ENCODE results near the gene PRR20G.
"Not testable (repeated sequence)": the region's sequence is repeated elsewhere in the genome, so short reads cannot be mapped to it uniquely, and the experiment has no call there.

The PRR20G gene

GRCh38 chr3:127287840-127288239 is at the start of gene PRR20G:
Gene PRR20G, minus strand, starts transcription at chr3:127288046. Its CDS starts 681 bp downstream, at chr3:127287365.
- DNase-seq (ENCODE audit: low read depth) = no peak

- DNase-seq (ENCODE audit: low read depth) = no peak
Measured at GRCh38 chr3:127337001-127337400, 49.2 kb upstream of the PRR20G start.

GRCh38 chr3:127336101-127336500 is 48.3 kb upstream of the PRR20G start:
- DNase-seq (ENCODE audit: low read depth) = no peak

DNA sequence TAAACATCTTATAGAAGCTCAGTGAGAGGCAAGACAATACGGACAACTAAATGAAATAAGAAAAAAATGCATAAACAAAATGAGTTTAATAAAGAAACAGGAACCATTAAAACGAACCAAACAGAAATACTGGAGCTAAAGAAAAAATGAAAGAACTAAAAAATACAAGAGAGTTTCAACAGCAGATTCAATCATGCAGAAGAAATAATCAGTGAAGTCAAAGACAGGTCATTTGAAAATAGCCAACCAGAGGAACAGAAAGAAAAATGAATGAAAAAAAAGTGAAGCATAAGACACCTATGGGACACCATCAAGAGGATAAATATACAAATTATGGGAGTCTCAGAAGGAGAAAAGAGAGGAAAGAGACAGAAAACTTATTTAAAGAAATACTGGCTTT is 42.5 kb upstream of the PRR20G start:
- DNase-seq (ENCODE audit: low read depth) = no peak

GRCh38 chr3:127329631-127330285 is 41.9 kb upstream of the PRR20G start:
- DNase-seq (ENCODE audit: low read depth) = no peak

GRCh38 chr3:127328421-127328820 is 40.6 kb upstream of the PRR20G start:
- no peak for DNase-seq (ENCODE audit: low read depth)

- no peak for DNase-seq (ENCODE audit: low read depth)
Measured at GRCh38 chr3:127326341-127326740, 38.5 kb upstream of the PRR20G start.

DNA sequence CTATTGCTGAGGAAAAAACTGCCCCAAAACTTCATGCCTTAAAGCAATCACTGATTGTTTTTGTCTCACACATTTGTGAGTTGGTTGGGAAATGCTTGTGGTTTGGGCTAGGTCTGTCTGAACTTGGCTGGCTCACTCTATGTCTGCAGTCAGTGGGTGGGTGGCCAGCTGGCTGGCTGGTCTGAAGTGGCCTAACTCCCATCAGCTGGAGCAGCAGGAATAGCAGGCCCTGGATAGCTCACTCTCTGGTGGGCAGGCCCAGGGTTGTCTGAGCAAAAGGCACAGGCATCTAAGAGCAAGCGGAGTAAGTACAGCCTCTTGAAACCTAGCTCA is 37.7 kb upstream of the PRR20G start:
- DNase-seq (ENCODE audit: low read depth) = no peak

GRCh38 chr3:127324913-127325628 is 37.2 kb upstream of the PRR20G start:
- DNase-seq (ENCODE audit: low read depth) = no peak

GRCh38 chr3:127324076-127324475 is 36.2 kb upstream of the PRR20G start:
- no peak for DNase-seq (ENCODE audit: low read depth)

GRCh38 chr3:127323581-127323980 is 35.7 kb upstream of the PRR20G start:
- DNase-seq (ENCODE audit: low read depth) = no peak

GRCh38 chr3:127321371-127321770 is 33.5 kb upstream of the PRR20G start:
- no peak for DNase-seq (ENCODE audit: low read depth)

DNA sequence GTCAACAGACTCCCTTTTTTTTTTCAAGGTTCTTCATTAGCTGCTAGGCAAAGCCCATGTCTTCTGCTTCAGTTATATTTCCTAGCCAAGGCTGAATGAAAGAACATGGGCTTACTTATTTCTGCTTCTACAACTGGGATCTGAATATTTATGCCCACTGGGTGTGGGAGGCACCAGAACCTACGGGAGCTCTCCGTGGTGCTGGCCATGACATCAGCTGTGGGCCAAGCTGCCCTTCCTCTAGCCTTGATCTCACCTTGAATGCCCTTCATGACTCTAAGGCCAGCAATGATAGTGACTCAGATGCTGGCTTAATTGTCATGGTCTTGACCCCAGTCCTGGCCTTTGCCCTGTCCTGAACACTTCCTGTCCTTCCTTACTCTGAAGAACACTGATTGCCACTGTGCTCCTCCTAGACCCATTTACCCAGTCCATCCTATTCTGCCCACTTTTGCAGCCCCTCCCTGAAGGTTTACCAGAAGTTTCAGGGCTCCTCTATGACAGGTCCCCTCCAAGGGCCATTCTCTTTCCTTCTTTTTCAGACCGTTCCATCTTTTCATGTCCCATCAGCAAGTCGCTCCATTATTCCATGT is 32.8 kb upstream of the PRR20G start:
- DNase-seq (ENCODE audit: low read depth) = no peak

GRCh38 chr3:127316685-127317084 is 28.8 kb upstream of the PRR20G start:
- DNase-seq (ENCODE audit: low read depth) = no peak

DNA sequence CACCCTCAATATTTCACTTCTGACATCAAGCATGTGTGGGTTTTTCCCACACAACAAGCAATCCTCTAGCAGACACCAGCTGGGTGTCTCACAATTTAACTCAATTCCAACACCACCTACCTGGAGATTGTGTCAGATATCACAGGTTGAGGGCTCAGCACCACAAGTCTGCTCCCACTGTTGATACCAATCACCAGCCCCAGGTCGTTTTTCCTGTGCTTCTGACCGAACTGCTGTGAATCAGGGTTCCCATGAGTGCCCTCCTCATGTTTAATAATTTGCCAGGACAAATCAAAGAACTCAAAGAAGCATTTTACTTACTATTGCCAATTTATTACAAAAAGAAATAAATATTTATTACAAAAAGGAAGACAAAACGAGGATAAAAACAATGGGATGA is 25.0 kb upstream of the PRR20G start:
- DNase-seq (ENCODE audit: low read depth) = no peak

GRCh38 chr3:127308821-127309220 is 21.0 kb upstream of the PRR20G start:
- DNase-seq (ENCODE audit: low read depth) = not testable (repeated sequence)

DNA sequence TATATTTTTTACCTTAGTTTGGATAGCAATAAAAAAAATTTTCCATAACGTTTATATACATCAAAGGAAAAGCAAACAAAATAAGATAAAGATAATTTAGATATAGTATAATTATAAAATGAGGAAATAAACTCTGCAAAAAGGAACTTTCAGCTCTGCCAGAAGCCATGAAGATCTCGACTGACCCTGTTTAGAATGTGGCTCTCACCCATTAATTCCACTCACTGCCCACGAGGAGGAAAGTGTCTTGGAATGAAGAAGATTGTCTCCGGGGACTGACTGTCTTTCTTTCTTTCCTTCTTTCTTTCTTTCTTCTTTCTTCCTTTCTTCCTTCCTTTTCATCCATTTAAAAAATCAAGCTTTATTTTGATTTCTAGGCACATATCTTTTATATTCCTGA is 20.1 kb upstream of the PRR20G start:
- no peak for DNase-seq (ENCODE audit: low read depth)

DNA sequence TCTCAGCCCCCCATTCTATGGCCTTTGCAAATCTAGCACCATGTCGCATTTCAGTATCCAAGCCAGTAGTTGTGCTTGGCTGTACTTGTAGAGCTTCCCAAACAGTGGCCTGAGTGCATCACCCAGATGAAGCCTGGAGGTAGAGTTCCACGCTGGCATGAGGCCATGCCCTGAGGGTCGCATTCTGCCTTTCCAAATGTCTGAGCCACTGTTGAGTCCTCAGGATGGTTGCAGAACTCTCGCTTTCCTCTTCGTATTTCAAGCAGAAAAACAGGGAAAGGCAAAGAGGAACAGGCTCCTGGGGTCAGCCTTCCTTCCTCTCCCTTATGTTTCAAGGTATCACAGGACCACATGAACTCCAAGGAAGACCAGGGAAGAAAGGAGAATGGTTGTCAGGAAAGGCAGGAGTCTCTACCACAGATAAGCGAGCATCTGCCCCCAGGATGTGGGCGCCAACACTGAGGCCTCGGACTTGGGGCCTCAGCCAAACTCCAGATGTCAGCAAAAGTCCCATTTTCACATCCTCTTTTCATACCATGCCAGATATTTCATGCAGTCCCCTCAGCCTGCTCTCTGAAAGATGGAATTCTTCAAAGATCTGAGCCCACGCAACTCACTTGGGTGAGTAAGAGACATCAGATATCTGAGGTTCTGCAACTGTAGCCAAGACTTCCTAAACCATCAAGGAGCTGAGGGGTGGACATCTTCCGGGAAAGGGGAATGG is 19.4 kb upstream of the PRR20G start:
- DNase-seq (ENCODE audit: low read depth) = no peak

GRCh38 chr3:127306361-127307111 is 18.7 kb upstream of the PRR20G start:
- no peak for DNase-seq (ENCODE audit: low read depth)

- no peak for DNase-seq (ENCODE audit: low read depth)
Measured at GRCh38 chr3:127305499-127306060, 17.7 kb upstream of the PRR20G start.

DNA sequence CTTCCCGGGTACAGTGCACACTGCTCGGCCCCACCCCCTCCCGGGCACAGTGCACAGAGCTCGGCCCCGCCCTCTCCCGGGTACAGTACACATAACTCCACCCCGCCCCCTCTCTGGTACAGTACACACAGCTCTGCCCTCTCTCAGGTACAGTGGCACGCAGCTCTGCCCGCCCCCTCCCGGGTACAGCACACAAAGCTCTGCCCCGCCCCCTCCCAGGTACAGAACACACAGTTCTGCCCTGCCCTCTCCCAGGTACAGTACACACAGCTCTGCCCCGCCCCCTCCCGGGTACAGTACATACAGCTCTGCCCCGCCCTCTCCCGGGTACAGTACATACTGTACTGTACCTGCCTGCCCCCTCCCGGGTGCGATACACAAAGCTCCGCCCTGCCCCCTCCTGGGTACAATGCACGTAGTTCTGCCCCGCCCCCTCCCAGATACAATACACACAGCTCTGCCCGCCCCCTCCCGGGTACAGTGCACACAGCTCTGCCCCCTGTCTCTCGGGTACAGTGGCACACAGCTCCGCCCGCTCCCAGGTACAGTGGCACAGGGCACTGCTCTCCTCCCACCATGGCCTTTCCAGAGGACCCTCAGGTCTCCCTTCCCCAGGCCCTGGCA is 16.4 kb upstream of the PRR20G start:
- no peak for DNase-seq (ENCODE audit: low read depth)

All from T-helper 22 cell (primary cell).